Occipital lobe (tissue), 2 donors: ENCODE results near the gene PLXNA3. TPM values are rescaled to one million over a fixed set of nuclear protein-coding genes. Genes with fewer than 3 reads are reported as not detected.

ENCODE experiments used
- DNase-seq: peaks from one replicate; lab custom pipeline; 2025; lab: John Stamatoyannopoulos, UW
- total RNA-seq: library from RNA; depleted of rRNA; stranded (reverse); fragments of >200 nt; gene quantifications from one replicate; pipeline ENCODE4 v1.2.3, GENCODE V29; 2014

The PLXNA3 gene
- 14.5 TPM for total RNA-seq

- DNase-seq, result no peak
Observed at GRCh38 chrX:154458116-154458953, at the start of gene PLXNA3. TSS of gene PLXNA3 (plus strand) at chrX:154458281. CDS start at chrX:154460184, 1,903 bp downstream.

DNA sequence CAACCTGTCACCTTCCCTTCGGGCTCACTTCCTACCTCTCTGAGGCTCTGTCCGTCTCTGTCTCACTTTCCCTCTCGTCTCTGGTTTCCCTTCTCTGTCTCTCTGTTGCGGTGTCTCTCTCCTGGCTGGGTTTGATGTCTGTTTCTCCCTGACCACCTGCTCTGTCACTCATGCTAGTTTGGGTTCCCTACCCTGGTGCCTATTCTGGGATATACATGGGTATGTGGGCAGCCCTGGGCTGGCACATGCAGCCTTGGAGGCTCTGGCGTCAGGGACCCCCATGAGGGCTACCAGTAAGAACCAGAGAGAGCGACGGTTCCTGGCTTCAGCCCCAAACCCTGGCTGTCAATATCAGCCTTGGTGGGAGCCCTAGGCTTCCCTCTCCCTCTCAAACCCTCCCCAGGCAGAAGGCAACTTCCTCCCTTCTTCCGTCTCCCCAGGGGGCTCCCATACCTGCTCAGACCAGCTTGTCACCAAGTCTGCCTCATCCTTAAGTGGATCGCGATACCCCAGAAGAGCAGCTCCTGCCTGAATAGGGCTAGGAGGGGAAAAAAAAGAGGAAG lies 49.3 kb upstream of the PLXNA3 start:
- no peak for DNase-seq

DNA sequence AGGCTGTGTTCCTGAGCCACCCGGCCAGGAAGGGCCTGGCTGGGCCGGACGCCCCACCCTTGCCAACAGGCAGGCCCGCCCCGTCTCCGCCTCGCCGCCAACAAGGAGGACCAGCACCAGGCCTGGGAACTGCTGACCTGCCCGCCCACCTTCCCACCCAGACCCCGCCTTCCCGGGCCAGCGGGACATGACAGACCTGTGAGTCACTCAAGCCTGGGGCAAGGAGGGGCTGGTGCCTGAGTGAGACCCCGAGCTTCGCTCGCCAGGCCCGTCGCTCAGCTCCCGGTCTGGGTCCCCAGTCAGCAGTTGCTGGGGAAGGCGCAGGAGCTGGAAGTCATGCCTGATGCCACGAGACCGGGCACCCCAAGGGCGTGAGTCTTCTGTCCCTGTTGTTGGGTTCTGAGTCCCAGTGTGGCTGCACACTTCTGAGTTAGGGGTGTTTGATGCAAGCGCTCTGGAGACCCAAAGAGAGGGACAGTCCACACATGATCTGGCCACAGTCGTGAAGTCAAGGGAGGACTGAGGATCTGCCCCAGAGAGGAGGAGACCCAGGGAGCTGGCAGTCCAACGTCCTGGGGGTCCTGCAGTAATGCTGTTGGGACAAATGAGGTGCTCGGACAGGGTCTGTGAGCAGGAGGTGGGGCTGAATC lies 48.7 kb upstream of the PLXNA3 start, which contains the start of gene DNASE1L1:
Gene DNASE1L1 (minus strand): TSS at position 33 of the 650 bp plus-strand sequence. CDS start 3,686 bp downstream, outside the sequence.
- peak; percentile 5 for DNase-seq

- no peak for DNase-seq
Observed at GRCh38 chrX:154411981-154412340, 46.1 kb upstream of the PLXNA3 start.

GRCh38 chrX:154412468-154412867 lies 45.6 kb upstream of the PLXNA3 start:
- DNase-seq, result no peak

- no peak for DNase-seq
Observed at GRCh38 chrX:154413142-154413541, 44.9 kb upstream of the PLXNA3 start.

- no peak for DNase-seq
Observed at GRCh38 chrX:154417157-154417556, 40.9 kb upstream of the PLXNA3 start.

GRCh38 chrX:154419189-154419588 lies 38.9 kb upstream of the PLXNA3 start:
- no peak for DNase-seq

DNA sequence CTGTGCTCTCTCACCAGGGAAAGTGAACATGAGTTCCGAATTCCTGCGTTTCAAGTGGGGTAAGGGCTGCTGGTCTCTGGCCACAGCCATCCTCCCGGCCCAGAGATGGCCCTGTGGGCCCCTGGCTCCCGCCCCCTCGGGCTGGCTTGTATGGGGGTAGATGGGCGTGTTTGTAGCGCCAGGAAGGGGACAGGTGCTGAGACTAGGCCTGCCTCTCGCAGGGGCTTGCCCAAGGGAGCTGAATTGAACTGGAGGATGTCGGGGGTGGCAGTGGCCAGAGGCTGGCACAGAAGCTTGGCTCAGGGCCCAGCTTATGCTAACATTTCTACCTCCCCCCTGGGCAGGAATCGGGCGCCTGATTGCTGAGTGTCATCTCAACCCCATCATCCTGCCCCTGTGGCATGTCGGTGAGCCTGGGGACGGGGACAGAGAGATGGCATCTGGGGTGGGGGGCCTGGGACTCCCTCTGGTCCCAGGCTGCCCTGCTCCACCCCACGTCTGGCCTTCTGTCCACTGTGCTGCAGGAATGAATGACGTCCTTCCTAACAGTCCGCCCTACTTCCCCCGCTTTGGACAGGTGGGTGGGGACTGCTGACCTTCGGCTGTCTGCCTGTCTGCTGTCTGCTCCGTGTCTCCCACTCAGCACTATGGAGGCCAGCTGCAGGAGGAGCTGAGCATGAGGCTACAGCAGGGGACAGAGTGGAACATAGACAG lies 38.2 kb upstream of the PLXNA3 start:
- DNase-seq, result no peak

DNA sequence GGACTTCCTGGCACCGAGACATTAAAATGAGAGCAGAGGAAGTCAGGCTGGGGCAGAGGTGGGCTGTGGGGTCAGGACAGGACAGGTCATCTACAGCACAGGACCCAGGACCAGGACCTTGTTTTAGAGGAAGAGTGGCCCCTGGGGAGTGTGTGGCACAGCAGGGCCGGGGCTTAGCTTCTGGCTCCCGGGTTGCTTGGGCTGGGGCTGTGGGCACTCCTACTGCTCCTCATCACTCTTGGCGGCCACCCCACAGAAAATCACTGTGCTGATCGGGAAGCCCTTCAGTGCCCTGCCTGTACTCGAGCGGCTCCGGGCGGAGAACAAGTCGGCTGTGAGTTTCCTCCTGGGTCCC lies 37.7 kb upstream of the PLXNA3 start:
- DNase-seq, result no peak

- no peak for DNase-seq
Observed at GRCh38 chrX:154426916-154427770, 30.9 kb upstream of the PLXNA3 start.

GRCh38 chrX:154428176-154429171 lies 29.6 kb upstream of the PLXNA3 start, which contains the start of gene ATP6AP1:
TSS of gene ATP6AP1 (plus strand) at chrX:154428677. CDS start at chrX:154428693, 16 bp downstream.
- DNase-seq, result peak; percentile 83

DNA sequence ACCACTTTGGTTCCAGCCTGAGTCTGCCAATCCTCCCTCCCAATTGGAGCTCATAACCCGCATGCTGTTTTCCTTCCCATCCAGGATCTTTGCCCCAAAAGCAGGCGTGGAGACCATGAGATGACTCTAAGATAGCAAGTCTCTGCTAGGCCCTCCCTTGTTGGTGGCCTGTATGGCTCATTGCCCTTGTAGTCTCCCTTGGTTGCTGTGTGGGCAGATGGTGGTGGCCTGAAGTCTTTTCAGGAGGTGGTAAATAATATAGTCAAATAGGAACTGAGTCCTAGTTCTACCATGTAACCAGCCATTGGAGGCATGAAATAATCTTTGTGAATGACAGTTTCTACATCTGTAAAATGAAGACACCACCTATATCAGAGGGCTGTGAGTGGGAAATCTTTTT lies 28.4 kb upstream of the PLXNA3 start:
- no peak for DNase-seq

GRCh38 chrX:154430479-154430878 lies 27.6 kb upstream of the PLXNA3 start:
- DNase-seq, result no peak

DNA sequence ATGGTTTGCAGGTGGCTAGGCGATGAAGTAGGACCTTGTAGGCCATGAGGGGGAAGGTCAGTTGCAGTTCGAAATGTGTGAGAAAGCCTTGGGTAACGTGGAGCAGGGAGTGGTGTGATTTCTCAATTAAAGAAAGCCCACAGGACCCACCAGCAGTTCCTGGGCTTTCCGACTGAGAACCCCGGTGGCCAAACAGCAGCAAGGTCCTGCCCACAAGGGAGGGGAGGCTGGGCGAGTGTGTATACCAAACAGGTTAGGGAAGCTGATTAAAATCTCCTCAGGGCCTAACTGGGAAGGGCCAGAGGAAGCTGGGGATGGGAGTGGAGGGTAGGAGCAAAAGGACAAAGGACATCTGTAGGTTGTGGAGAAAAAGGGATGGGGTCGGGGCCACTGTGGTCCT lies 27.2 kb upstream of the PLXNA3 start:
- DNase-seq, result no peak

- no peak for DNase-seq
Observed at GRCh38 chrX:154431341-154431740, 26.7 kb upstream of the PLXNA3 start.

- DNase-seq, result no peak
Observed at GRCh38 chrX:154432210-154432609, 25.9 kb upstream of the PLXNA3 start.

- DNase-seq, result no peak
Observed at GRCh38 chrX:154433605-154434004, 24.5 kb upstream of the PLXNA3 start.

- no peak for DNase-seq
Observed at GRCh38 chrX:154434394-154435168, 23.5 kb upstream of the PLXNA3 start.
